HAP-1 (cell line): ENCODE results near the gene ATP8A2.

ENCODE experiments used
- DNase-seq, 2 experiments: peaks; one replicate each; pipeline ENCODE4 v3.0.0-alpha.2; 2016 to 2020; ENCODE audit warnings: low spot score in 2 of 2
- H3K27me3 ChIP-seq: fragments of 250-450 bp; sonication (Bioruptor Pico); 2 replicates; pipeline ENCODE4 v1.5.1; 2020; ENCODE audit warnings: low read depth, mild to moderate bottlenecking, moderate library complexity
- H3K36me3 ChIP-seq: fragments of 250-450 bp; sonication (Bioruptor Pico); replicated peaks from 2 replicates; pipeline ENCODE4 v1.5.1; 2020; ENCODE audit warnings: mild to moderate bottlenecking
- H3K4me1 ChIP-seq: fragments of 250-450 bp; sonication (Bioruptor Pico); 2 replicates; pipeline ENCODE4 v1.5.1; 2020; ENCODE audit warnings: mild to moderate bottlenecking
- H3K4me3 ChIP-seq: fragments of 250-450 bp; sonication (Bioruptor Pico); 2 replicates; pipeline ENCODE4 v1.5.1; 2020; ENCODE audit warnings: mild to moderate bottlenecking, moderate library complexity
- H3K9me3 ChIP-seq: fragments of 250-450 bp; sonication (Bioruptor Pico); 2 replicates; pipeline ENCODE4 v1.5.1; 2020; ENCODE audit warnings: mild to moderate bottlenecking, moderate library complexity
- in situ Hi-C: fragments of 300-500 bp; cut with MboI; formaldehyde crosslinking; loops from 3 replicates; pipeline ENCODE4 v1.14.3; 2020; ENCODE audit warnings: low sequenced_read_pairs, inconsistent platforms, mixed read lengths

Gene ATP8A2

DNA sequence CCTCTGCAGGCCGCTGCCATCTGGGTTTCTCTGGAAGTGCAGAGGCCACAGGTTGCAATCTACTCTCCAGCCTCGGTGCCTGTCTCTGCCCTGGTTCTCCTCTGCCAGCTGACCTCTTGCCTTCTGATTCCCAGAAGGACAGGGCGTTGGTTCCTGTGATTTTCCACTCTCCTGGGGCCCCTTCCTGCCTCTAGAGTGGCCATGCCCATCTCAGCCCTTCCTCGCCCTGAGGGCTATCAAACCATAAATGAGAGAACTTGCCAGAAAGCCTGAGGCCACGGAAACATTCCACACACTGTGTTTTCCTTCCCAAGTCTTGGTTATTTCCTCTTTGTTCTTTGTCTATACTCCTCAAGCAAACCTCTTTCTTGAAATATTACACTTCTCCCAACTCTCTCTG, 533.8 kb downstream of the ATP8A2 start:
- Histone ChIP-seq H3K4me3 (no peak overlapping the region), H3K27me3 (no peaks in the 10 kb centered on the region), H3K36me3 (no peaks in the 10 kb centered on the region), H3K4me1 (peaks cover 13% of the 10 kb centered on the region), H3K9me3 (no peaks in the 10 kb centered on the region)
- peak in 1 of 2 experiments; percentile 28 for DNase-seq
- in situ Hi-C loops, result no loop called here

DNA sequence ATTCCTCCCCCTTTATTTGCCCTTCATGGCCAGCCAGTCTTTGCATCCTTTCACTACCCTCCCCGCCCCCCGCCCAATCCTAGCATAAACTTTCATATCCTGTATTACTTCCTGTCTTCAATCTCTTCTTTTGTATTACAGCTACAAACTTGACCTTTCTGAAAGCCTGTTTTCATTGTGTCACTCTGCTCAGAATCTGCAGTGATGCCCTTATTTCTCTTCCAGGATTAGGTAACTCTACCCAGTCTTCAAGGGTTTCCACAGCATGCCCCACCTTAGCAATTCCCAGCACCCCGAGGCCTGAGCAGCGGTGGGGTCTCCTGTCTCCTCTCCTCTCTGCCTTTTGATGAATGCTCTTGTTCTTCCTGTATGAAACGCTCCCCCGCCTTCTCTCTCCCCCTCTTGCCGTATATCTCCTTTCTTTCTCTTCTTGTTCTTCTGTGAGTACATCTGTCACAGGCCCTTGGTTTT, 534.5 kb downstream of the ATP8A2 start:
- Histone ChIP-seq H3K4me3 (no peak overlapping the region), H3K9me3 (no peaks in the 10 kb centered on the region), H3K4me1 (peaks cover 15% of the 10 kb centered on the region), H3K36me3 (no peaks in the 10 kb centered on the region), H3K27me3 (no peaks in the 10 kb centered on the region)
- DNase-seq, result no peak
- in situ Hi-C loops, result no loop called here

GRCh38 chr13:25908366-25908765, 536.6 kb downstream of the ATP8A2 start:
- in situ Hi-C loops, result no loop called here
- Histone ChIP-seq H3K9me3 (no peaks in the 10 kb centered on the region), H3K36me3 (no peaks in the 10 kb centered on the region), H3K27me3 (no peaks in the 10 kb centered on the region), H3K4me3 (no peak overlapping the region), H3K4me1 (peaks cover 28% of the 10 kb centered on the region)
- no peak for DNase-seq

GRCh38 chr13:25910243-25910642, 538.5 kb downstream of the ATP8A2 start:
- H3K4me1 ChIP-seq, result peaks cover 28% of the 10 kb centered on the region
- no peak for DNase-seq
- H3K4me3 ChIP-seq, result no peak overlapping the region
- in situ Hi-C loops, result no loop called here
- H3K27me3 ChIP-seq, result no peaks in the 10 kb centered on the region
- no peaks in the 10 kb centered on the region for H3K36me3 ChIP-seq
- no peaks in the 10 kb centered on the region for H3K9me3 ChIP-seq

DNA sequence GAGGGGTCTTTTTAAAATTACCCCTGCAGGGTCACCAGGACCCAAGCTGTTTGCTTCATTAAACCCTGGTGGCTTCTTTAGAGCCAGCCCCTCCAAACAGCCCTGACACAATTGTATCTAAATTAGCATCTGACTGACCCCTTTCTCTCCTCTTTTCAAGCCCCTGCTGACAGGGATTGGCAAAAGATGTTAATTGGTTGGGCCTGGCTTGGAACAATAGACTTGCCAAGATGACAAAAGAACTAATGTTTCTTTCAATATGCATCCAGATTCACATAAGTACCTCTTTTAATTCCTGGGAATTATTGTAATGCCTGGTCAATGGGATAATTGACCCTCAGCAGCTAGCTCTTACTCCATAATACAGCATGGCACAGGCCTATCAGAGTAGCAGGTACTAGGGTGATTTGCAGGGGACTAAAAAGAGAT, 539.2 kb downstream of the ATP8A2 start:
- in situ Hi-C loops, result no loop called here
- no peak overlapping the region for H3K4me3 ChIP-seq
- no peaks in the 10 kb centered on the region for H3K9me3 ChIP-seq
- no peaks in the 10 kb centered on the region for H3K36me3 ChIP-seq
- no peaks in the 10 kb centered on the region for H3K27me3 ChIP-seq
- peaks cover 25% of the 10 kb centered on the region for H3K4me1 ChIP-seq
- DNase-seq, result peak; percentile 82 to 99

- peaks cover 25% of the 10 kb centered on the region for H3K4me1 ChIP-seq
- H3K9me3 ChIP-seq, result no peaks in the 10 kb centered on the region
- H3K4me3 ChIP-seq, result no peak overlapping the region
- H3K36me3 ChIP-seq, result no peaks in the 10 kb centered on the region
- DNase-seq, result no peak
- no peaks in the 10 kb centered on the region for H3K27me3 ChIP-seq
- in situ Hi-C loops, result no loop called here
Measured at GRCh38 chr13:25912961-25913360, 541.2 kb downstream of the ATP8A2 start.

DNA sequence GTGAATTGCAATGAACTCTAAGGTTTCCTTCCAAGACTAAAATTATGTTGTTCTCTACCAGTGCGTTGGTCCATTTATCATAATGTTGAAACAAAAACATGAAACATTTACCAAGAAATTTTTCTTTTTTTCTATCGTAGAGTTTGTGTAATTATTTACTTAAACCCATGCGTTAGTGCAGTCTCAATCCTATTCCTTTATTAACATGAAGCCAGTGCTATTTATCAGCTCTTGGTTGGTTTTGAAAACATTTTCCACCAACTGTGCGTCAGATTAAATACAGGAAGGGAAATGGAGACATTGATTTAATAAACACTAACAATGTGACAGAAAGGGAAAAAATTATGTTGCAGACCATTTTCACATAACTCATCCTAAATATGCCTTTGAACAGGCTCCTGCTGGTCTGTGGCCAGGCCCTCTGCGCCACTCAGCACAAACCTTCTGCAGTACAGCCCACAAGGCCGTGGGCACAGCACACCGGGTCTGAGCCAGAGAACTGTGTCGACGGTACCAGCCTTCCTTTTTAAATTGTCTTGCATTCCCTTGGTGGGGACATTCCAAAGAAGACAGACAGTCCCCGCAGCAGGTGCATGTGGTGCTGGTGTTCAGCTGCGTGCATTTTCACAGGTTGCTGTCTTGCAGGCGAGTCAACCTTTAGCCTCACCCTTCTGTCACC, 544.2 kb downstream of the ATP8A2 start:
- no peak for DNase-seq
- Histone ChIP-seq H3K4me1 (peaks cover 13% of the 10 kb centered on the region), H3K36me3 (no peaks in the 10 kb centered on the region), H3K4me3 (no peak overlapping the region), H3K27me3 (no peaks in the 10 kb centered on the region), H3K9me3 (no peaks in the 10 kb centered on the region)
- in situ Hi-C loops, result no loop called here

DNA sequence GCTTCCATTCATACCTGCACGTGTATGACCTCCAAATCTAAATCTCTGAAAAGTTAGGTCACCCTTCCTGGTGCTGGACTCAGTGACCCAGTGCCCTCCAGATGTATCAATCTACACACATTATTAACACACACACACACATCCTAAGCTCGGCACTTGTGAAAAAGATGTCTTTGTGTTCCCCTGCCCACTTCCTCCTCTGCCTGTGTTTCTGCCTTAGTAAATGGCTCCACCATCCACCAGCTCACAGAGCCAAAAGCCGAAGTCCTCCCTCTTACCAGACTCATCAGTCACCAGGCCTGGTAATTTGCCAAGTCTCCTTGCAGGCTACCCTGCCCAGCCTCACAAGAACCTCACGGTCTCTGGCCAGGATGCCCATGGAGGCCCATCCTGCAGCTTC, 548.5 kb downstream of the ATP8A2 start:
- H3K4me1 ChIP-seq, result no peaks in the 10 kb centered on the region
- H3K4me3 ChIP-seq, result no peak overlapping the region
- no peaks in the 10 kb centered on the region for H3K27me3 ChIP-seq
- no peak for DNase-seq
- H3K36me3 ChIP-seq, result no peaks in the 10 kb centered on the region
- in situ Hi-C loops, result no loop called here
- H3K9me3 ChIP-seq, result no peaks in the 10 kb centered on the region

DNA sequence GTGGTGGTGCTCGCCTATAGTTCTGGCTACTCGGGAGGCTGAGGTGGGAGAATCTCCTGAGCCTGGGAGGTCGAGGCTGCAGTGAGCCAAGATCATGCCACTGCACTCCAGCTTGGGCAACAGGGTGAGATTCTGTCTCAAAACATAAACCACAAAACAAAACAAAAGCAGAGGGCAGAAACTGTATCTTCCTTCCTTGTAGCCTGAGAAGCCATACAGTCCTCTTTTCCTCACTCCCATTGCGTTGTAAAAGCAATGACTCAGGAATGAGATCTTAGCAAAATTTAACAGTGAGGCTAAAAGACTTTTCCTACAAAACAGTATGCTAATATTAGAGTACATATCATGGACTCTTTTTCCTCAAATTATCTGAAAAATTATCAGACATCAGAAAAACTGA, 549.2 kb downstream of the ATP8A2 start:
- Histone ChIP-seq H3K4me1 (no peaks in the 10 kb centered on the region), H3K27me3 (no peaks in the 10 kb centered on the region), H3K36me3 (no peaks in the 10 kb centered on the region), H3K4me3 (no peak overlapping the region), H3K9me3 (no peaks in the 10 kb centered on the region)
- in situ Hi-C loops, result no loop called here
- DNase-seq, result no peak

GRCh38 chr13:25922376-25922775, 550.6 kb downstream of the ATP8A2 start:
- Histone ChIP-seq H3K27me3 (no peaks in the 10 kb centered on the region), H3K4me1 (no peaks in the 10 kb centered on the region), H3K9me3 (no peaks in the 10 kb centered on the region), H3K36me3 (no peaks in the 10 kb centered on the region), H3K4me3 (no peak overlapping the region)
- in situ Hi-C loops, result no loop called here
- DNase-seq, result no peak

GRCh38 chr13:25923217-25924085, 551.7 kb downstream of the ATP8A2 start:
- in situ Hi-C loops, result no loop called here
- H3K36me3 ChIP-seq, result no peaks in the 10 kb centered on the region
- no peak for DNase-seq
- H3K9me3 ChIP-seq, result no peaks in the 10 kb centered on the region
- H3K4me1 ChIP-seq, result no peaks in the 10 kb centered on the region
- H3K4me3 ChIP-seq, result no peak overlapping the region
- no peaks in the 10 kb centered on the region for H3K27me3 ChIP-seq

GRCh38 chr13:25927363-25927762, 555.6 kb downstream of the ATP8A2 start:
- H3K9me3 ChIP-seq, result no peaks in the 10 kb centered on the region
- DNase-seq, result no peak
- no peaks in the 10 kb centered on the region for H3K27me3 ChIP-seq
- H3K36me3 ChIP-seq, result no peaks in the 10 kb centered on the region
- in situ Hi-C loops, result no loop called here
- no peak overlapping the region for H3K4me3 ChIP-seq
- no peaks in the 10 kb centered on the region for H3K4me1 ChIP-seq

- in situ Hi-C loops, result no loop called here
- no peaks in the 10 kb centered on the region for H3K9me3 ChIP-seq
- no peaks in the 10 kb centered on the region for H3K36me3 ChIP-seq
- no peak overlapping the region for H3K4me3 ChIP-seq
- DNase-seq, result no peak
- H3K27me3 ChIP-seq, result no peaks in the 10 kb centered on the region
- no peaks in the 10 kb centered on the region for H3K4me1 ChIP-seq
Measured at GRCh38 chr13:25927932-25928331, 556.2 kb downstream of the ATP8A2 start.

- H3K4me3 ChIP-seq, result no peak overlapping the region
- DNase-seq, result no peak
- H3K36me3 ChIP-seq, result no peaks in the 10 kb centered on the region
- H3K9me3 ChIP-seq, result no peaks in the 10 kb centered on the region
- in situ Hi-C loops, result no loop called here
- no peaks in the 10 kb centered on the region for H3K4me1 ChIP-seq
- no peaks in the 10 kb centered on the region for H3K27me3 ChIP-seq
Measured at GRCh38 chr13:25928941-25929505, 557.2 kb downstream of the ATP8A2 start.
